ENCODE results near the gene TRAF3IP1. TPM values are rescaled to one million over a fixed set of nuclear protein-coding genes. Genes with fewer than 3 reads are reported as not detected.
"Not testable (repeated sequence)": the region's sequence is repeated elsewhere in the genome, so short reads cannot be mapped to it uniquely, and the experiment has no call there.

The TRAF3IP1 gene
- total RNA-seq, 1 experiment from 2014 or later: 8.2 TPM

- no peaks in the 10 kb centered on the region for H3K9me2 ChIP-seq (replicated peaks; ENCODE audit: low read length)
- peaks cover 4% of the 10 kb centered on the region; the same call in 1 of the 2 replicates for H3K36me3 ChIP-seq (ENCODE audit: low read depth, low read length)
- BruUV-seq (replicated peaks): no TSS peak
- no peak for TF ChIP-seq EZH2 (IDR thresholded peaks at IDR 0.05; ENCODE audit: low read length, unreplicated experiment)
- TF ChIP-seq EZH2phosphoT487 (IDR thresholded peaks at IDR 0.05; ENCODE audit: borderline replicate concordance, low read length): no peak
- no peak for TF ChIP-seq CTCF (conservative IDR thresholded peaks at IDR 0.05; ENCODE audit: low read depth, low read length)
- H3K4me3 ChIP-seq (ENCODE audit: low read length): no peak overlapping the region
- intact Hi-C loops (cut with micrococcal nuclease): no loop called here
- ChIA-PET POLR2A (ENCODE audit: unreplicated experiment) (no interaction called here), CTCF (no interaction called here)
- H3K4me2 ChIP-seq (ENCODE audit: low read length): no peak overlapping the region
- no peak for ATAC-seq
- H3K27ac ChIP-seq (ENCODE audit: low read length): no peak overlapping the region
- no peaks in the 10 kb centered on the region for H3K79me2 ChIP-seq (ENCODE audit: low read length)
- H3K4me1 ChIP-seq (ENCODE audit: insufficient read depth, low read length): no peaks in the 10 kb centered on the region
- no peak overlapping the region for H2AFZ ChIP-seq (ENCODE audit: low read length)
- no peak for DNase-seq
- no peaks in the 10 kb centered on the region for H3F3A ChIP-seq (ENCODE audit: low read length, unreplicated experiment)
- no peak overlapping the region for H3K9ac ChIP-seq (ENCODE audit: low read length)
- H3K27me3 ChIP-seq (ENCODE audit: low read length): no peaks in the 10 kb centered on the region
- H3K9me3 ChIP-seq (ENCODE audit: low read length): no peaks in the 10 kb centered on the region
- H4K20me1 ChIP-seq (ENCODE audit: low read length): no peaks in the 10 kb centered on the region
Observed at GRCh38 chr2:238331916-238332315, 11.6 kb downstream of the TRAF3IP1 start.

GRCh38 chr2:238334885-238335284 is 14.6 kb downstream of the TRAF3IP1 start:
- ChIA-PET POLR2A (ENCODE audit: unreplicated experiment) (no interaction called here), CTCF (no interaction called here)
- TF ChIP-seq EZH2phosphoT487 (IDR thresholded peaks at IDR 0.05; ENCODE audit: borderline replicate concordance, low read length): no peak
- TF ChIP-seq CTCF (conservative IDR thresholded peaks at IDR 0.05; ENCODE audit: low read depth, low read length): no peak
- TF ChIP-seq EZH2 (IDR thresholded peaks at IDR 0.05; ENCODE audit: low read length, unreplicated experiment): no peak
- H3K27ac ChIP-seq (ENCODE audit: low read length): no peak overlapping the region
- no peak for DNase-seq
- no peaks in the 10 kb centered on the region for H3F3A ChIP-seq (ENCODE audit: low read length, unreplicated experiment)
- H3K79me2 ChIP-seq (ENCODE audit: low read length): no peaks in the 10 kb centered on the region
- no peaks in the 10 kb centered on the region; the same call in 1 of the 2 replicates for H3K36me3 ChIP-seq (ENCODE audit: low read depth, low read length)
- BruUV-seq (replicated peaks): no TSS peak
- H3K9me2 ChIP-seq (replicated peaks; ENCODE audit: low read length): no peaks in the 10 kb centered on the region
- no peaks in the 10 kb centered on the region for H3K4me1 ChIP-seq (ENCODE audit: insufficient read depth, low read length)
- intact Hi-C loops (cut with micrococcal nuclease): no loop called here
- no peaks in the 10 kb centered on the region for H3K9me3 ChIP-seq (ENCODE audit: low read length)
- no peak overlapping the region for H3K9ac ChIP-seq (ENCODE audit: low read length)
- H2AFZ ChIP-seq (ENCODE audit: low read length): no peak overlapping the region
- no peak for ATAC-seq
- H3K27me3 ChIP-seq (ENCODE audit: low read length): no peaks in the 10 kb centered on the region
- H3K4me3 ChIP-seq (ENCODE audit: low read length): no peak overlapping the region
- H4K20me1 ChIP-seq (ENCODE audit: low read length): no peaks in the 10 kb centered on the region
- no peak overlapping the region for H3K4me2 ChIP-seq (ENCODE audit: low read length)

GRCh38 chr2:238335591-238335990 is 15.3 kb downstream of the TRAF3IP1 start:
- BruUV-seq (replicated peaks); H3K27ac ChIP-seq (ENCODE audit: low read length); H3K9me3 ChIP-seq (ENCODE audit: low read length); H3K4me3 ChIP-seq (ENCODE audit: low read length); H3F3A ChIP-seq (ENCODE audit: low read length, unreplicated experiment); H2AFZ ChIP-seq (ENCODE audit: low read length); CTCF ChIA-PET; H3K36me3 ChIP-seq (ENCODE audit: low read depth, low read length); H3K9me2 ChIP-seq (replicated peaks; ENCODE audit: low read length); H3K4me1 ChIP-seq (ENCODE audit: insufficient read depth, low read length); DNase-seq; H3K4me2 ChIP-seq (ENCODE audit: low read length); H3K27me3 ChIP-seq (ENCODE audit: low read length); POLR2A ChIA-PET (ENCODE audit: unreplicated experiment); H4K20me1 ChIP-seq (ENCODE audit: low read length); H3K9ac ChIP-seq (ENCODE audit: low read length); ATAC-seq; H3K79me2 ChIP-seq (ENCODE audit: low read length); intact Hi-C loops (cut with micrococcal nuclease): not testable (repeated sequence)
